OCI-LY3 (cell line): Measurements from ENCODE around the gene DCLK3.

Source experiments
- CTCF ChIP-seq: fragments of 200-600, 300-600 bp; sonication (generic); IDR thresholded peaks from 2 replicates; pipeline ENCODE4 v1.5.1; 2014; ENCODE audit warnings: antibody characterized with exemption, low read length, low read depth
- EZH2phosphoT487 ChIP-seq: fragments of 200-600 bp; shearing (Covaris generic); IDR thresholded peaks from 2 replicates; pipeline ENCODE4 v1.6.1; 2018; ENCODE audit warnings: antibody characterized with exemption, mixed run types, low read depth

- no peak for TF ChIP-seq CTCF
- no peak for TF ChIP-seq EZH2phosphoT487
These were observed 82.5 kb downstream of the DCLK3 start for GRCh38 chr3:36681867-36682266.
